Testis (tissue), 2 donors: ENCODE results near the gene KLF7.

Experiments
- POLR2A ChIP-seq: fragments of 450-650 bp; IDR thresholded peaks from one replicate; pipeline ENCODE4 v1.6.1; 2017; ENCODE audit warnings: antibody characterized with exemption, mild to moderate bottlenecking, moderate library complexity
- TF ChIP-seq, protein P1 (sequence below), 3 experiments: fragments of 450-650 bp in 2 of 3; fragments of 200-600 bp in 1 of 3; sonication (generic) in 1 of 3; IDR thresholded peaks; one replicate each; pipeline ENCODE4 v1.5.1; 2016 to 2019; ENCODE audit warnings: antibody characterized with exemption in 3 of 3, mild to moderate bottlenecking in 2 of 3, moderate library complexity in 1 of 3

DNA sequence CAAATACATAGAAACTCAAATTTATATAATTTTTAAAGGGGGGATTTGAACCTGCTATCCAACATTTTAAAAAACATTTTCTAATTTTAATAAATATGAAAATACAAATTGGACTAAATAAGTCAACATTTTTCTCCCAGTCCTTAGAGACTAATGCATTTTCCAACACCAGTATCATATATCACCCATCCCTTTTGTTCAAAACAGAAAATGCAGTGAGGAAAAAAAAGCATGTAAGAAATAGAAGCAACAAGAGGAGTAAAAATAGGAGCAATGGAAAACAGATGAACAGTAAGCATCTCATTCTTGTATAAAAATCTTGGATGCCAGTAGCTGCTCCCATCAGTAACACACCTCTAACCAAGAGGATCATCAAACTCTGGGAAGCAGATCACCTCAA is 25.5 kb downstream of the KLF7 start:
- no peak for TF ChIP-seq POLR2A
- TF ChIP-seq, protein P1, sequence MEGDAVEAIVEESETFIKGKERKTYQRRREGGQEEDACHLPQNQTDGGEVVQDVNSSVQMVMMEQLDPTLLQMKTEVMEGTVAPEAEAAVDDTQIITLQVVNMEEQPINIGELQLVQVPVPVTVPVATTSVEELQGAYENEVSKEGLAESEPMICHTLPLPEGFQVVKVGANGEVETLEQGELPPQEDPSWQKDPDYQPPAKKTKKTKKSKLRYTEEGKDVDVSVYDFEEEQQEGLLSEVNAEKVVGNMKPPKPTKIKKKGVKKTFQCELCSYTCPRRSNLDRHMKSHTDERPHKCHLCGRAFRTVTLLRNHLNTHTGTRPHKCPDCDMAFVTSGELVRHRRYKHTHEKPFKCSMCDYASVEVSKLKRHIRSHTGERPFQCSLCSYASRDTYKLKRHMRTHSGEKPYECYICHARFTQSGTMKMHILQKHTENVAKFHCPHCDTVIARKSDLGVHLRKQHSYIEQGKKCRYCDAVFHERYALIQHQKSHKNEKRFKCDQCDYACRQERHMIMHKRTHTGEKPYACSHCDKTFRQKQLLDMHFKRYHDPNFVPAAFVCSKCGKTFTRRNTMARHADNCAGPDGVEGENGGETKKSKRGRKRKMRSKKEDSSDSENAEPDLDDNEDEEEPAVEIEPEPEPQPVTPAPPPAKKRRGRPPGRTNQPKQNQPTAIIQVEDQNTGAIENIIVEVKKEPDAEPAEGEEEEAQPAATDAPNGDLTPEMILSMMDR (IDR thresholded peaks at IDR 0.05), result no peak
